ENCODE measurements around the gene CFAP221. TPM values are rescaled to one million over a fixed set of nuclear protein-coding genes. Genes with fewer than 3 reads are reported as not detected.

Gene CFAP221
- total RNA-seq, 1 experiment from 2014 or later = not detected

GRCh38 chr2:119574864-119575263 lies 30.6 kb downstream of the CFAP221 start:
- Histone ChIP-seq H3K27me3 (ENCODE audit: insufficient read depth, low read depth) (0 out of 2 replicates have a peak, but pooled peaks cover 3% of the 10 kb centered on the region), H3K36me3 (ENCODE audit: low read depth) (no peaks in the 10 kb centered on the region), H3K79me2 (ENCODE audit: low read depth) (no peaks in the 10 kb centered on the region), H3K4me3 (no peak overlapping the region), H3K9me3 (ENCODE audit: insufficient read depth, low read depth) (no peaks in the 10 kb centered on the region), H3K27ac (no peak overlapping the region), H2AFZ (no peak overlapping the region), H3K4me2 (no peak overlapping the region), H3K9me2 (ENCODE audit: insufficient read depth) (no peaks in the 10 kb centered on the region), H4K20me1 (ENCODE audit: insufficient read depth) (no peaks in the 10 kb centered on the region), H3F3A (ENCODE audit: insufficient read depth, low read depth) (no peaks in the 10 kb centered on the region), H3K4me1 (replicated peaks; ENCODE audit: insufficient read depth) (no peaks in the 10 kb centered on the region)
- TF ChIP-seq, protein P1, sequence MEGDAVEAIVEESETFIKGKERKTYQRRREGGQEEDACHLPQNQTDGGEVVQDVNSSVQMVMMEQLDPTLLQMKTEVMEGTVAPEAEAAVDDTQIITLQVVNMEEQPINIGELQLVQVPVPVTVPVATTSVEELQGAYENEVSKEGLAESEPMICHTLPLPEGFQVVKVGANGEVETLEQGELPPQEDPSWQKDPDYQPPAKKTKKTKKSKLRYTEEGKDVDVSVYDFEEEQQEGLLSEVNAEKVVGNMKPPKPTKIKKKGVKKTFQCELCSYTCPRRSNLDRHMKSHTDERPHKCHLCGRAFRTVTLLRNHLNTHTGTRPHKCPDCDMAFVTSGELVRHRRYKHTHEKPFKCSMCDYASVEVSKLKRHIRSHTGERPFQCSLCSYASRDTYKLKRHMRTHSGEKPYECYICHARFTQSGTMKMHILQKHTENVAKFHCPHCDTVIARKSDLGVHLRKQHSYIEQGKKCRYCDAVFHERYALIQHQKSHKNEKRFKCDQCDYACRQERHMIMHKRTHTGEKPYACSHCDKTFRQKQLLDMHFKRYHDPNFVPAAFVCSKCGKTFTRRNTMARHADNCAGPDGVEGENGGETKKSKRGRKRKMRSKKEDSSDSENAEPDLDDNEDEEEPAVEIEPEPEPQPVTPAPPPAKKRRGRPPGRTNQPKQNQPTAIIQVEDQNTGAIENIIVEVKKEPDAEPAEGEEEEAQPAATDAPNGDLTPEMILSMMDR (conservative IDR thresholded peaks at IDR 0.05) = no peak
- no peak for TF ChIP-seq EZH2 (IDR thresholded peaks at IDR 0.05; ENCODE audit: low read depth)
- no TSS peak for BruUV-seq (replicated peaks)
- ChIA-PET POLR2A (ENCODE audit: unreplicated experiment) (no interaction called here), CTCF (no interaction called here)
- no peak for DNase-seq
- intact Hi-C loops (cut with micrococcal nuclease; ENCODE audit: unreplicated experiment) = no loop called here

DNA sequence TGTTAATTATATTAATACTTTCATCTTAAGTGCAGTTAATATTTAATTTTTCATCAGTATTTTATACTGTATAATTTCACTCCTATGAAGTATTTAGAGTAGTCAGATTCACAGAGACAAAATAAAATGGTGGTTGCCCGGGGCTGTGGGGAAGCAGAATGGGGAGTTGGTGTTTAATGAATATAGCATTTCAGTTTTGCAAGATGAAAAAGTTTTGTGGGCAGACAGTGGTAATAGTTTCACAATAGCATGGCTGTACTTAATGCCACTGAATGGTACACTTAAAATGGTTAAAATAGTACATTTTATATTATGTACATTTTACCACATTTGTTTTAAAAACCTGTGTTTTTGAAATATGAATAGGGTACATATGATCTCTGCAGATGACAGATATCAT lies 31.2 kb downstream of the CFAP221 start:
- DNase-seq = no peak
- no peaks in the 10 kb centered on the region for H3K4me1 ChIP-seq (replicated peaks; ENCODE audit: insufficient read depth)
- intact Hi-C loops (cut with micrococcal nuclease; ENCODE audit: unreplicated experiment) = no loop called here
- no TSS peak for BruUV-seq (replicated peaks)
- H3K9me3 ChIP-seq (ENCODE audit: insufficient read depth, low read depth) = no peaks in the 10 kb centered on the region
- no peaks in the 10 kb centered on the region for H4K20me1 ChIP-seq (ENCODE audit: insufficient read depth)
- H3K27ac ChIP-seq = no peak overlapping the region
- no peaks in the 10 kb centered on the region for H3F3A ChIP-seq (ENCODE audit: insufficient read depth, low read depth)
- TF ChIP-seq, protein P1 (conservative IDR thresholded peaks at IDR 0.05) = no peak
- no peak for TF ChIP-seq EZH2 (IDR thresholded peaks at IDR 0.05; ENCODE audit: low read depth)
- H2AFZ ChIP-seq = no peak overlapping the region
- H3K9me2 ChIP-seq (ENCODE audit: insufficient read depth) = no peaks in the 10 kb centered on the region
- ChIA-PET CTCF (no interaction called here), POLR2A (ENCODE audit: unreplicated experiment) (no interaction called here)
- H3K27me3 ChIP-seq (ENCODE audit: insufficient read depth, low read depth) = 0 out of 2 replicates have a peak, but pooled peaks cover 3% of the 10 kb centered on the region
- no peaks in the 10 kb centered on the region for H3K36me3 ChIP-seq (ENCODE audit: low read depth)
- H3K79me2 ChIP-seq (ENCODE audit: low read depth) = no peaks in the 10 kb centered on the region
- H3K4me2 ChIP-seq = no peak overlapping the region
- H3K4me3 ChIP-seq = no peak overlapping the region

- intact Hi-C loops (cut with micrococcal nuclease; ENCODE audit: unreplicated experiment) = no loop called here
- H4K20me1 ChIP-seq (ENCODE audit: insufficient read depth) = no peaks in the 10 kb centered on the region
- BruUV-seq (replicated peaks) = no TSS peak
- no peaks in the 10 kb centered on the region for H3K27me3 ChIP-seq (ENCODE audit: insufficient read depth, low read depth)
- no peaks in the 10 kb centered on the region for H3K4me1 ChIP-seq (replicated peaks; ENCODE audit: insufficient read depth)
- no peak overlapping the region for H3K4me3 ChIP-seq
- H3K27ac ChIP-seq = no peak overlapping the region
- H3K36me3 ChIP-seq (ENCODE audit: low read depth) = no peaks in the 10 kb centered on the region
- H3K9me2 ChIP-seq (ENCODE audit: insufficient read depth) = no peaks in the 10 kb centered on the region
- no peak for TF ChIP-seq EZH2 (IDR thresholded peaks at IDR 0.05; ENCODE audit: low read depth)
- TF ChIP-seq, protein P1 (conservative IDR thresholded peaks at IDR 0.05) = no peak
- ChIA-PET CTCF (no interaction called here), POLR2A (ENCODE audit: unreplicated experiment) (no interaction called here)
- H3F3A ChIP-seq (ENCODE audit: insufficient read depth, low read depth) = no peaks in the 10 kb centered on the region
- no peak for DNase-seq
- no peak overlapping the region for H3K4me2 ChIP-seq
- H3K79me2 ChIP-seq (ENCODE audit: low read depth) = no peaks in the 10 kb centered on the region
- no peak overlapping the region for H2AFZ ChIP-seq
- no peaks in the 10 kb centered on the region for H3K9me3 ChIP-seq (ENCODE audit: insufficient read depth, low read depth)
Observed at GRCh38 chr2:119579424-119580295, 35.4 kb downstream of the CFAP221 start.

Measured in PC-9 (cell line).